AG09319 (cell line): ENCODE data around the gene ATP5F1B.

ENCODE experiments used
- DNase-seq: peaks from one replicate; pipeline ENCODE4 v3.0.0-alpha.2; 2010; ENCODE audit warnings: low read depth; ENCODE audit errors: extremely low read depth
- CTCF ChIP-seq: IDR thresholded peaks from 2 replicates; pipeline ENCODE4 v1.5.1; 2011; ENCODE audit warnings: low read depth, mild to moderate bottlenecking, inconsistent platforms, low read length, moderate library complexity

Gene ATP5F1B

GRCh38 chr12:56628671-56629458 lies 16.9 kb downstream of the ATP5F1B start:
- DNase-seq, result peak; percentile 72
- no peak for TF ChIP-seq CTCF

- DNase-seq, result no peak
- TF ChIP-seq CTCF, result no peak
These were observed 19.1 kb downstream of the ATP5F1B start for GRCh38 chr12:56626701-56627100.

- no peak for TF ChIP-seq CTCF
- no peak for DNase-seq
These were observed 23.2 kb downstream of the ATP5F1B start for GRCh38 chr12:56622535-56622934.

GRCh38 chr12:56616925-56617324 lies 28.9 kb downstream of the ATP5F1B start:
- TF ChIP-seq CTCF, result no peak
- DNase-seq, result no peak

- no peak for DNase-seq
- TF ChIP-seq CTCF, result no peak
These were observed 29.5 kb downstream of the ATP5F1B start for GRCh38 chr12:56616244-56616643.

- no peak for TF ChIP-seq CTCF
- no peak for DNase-seq
These were observed 31.2 kb downstream of the ATP5F1B start for GRCh38 chr12:56614627-56615026.

GRCh38 chr12:56604355-56604754 lies 41.4 kb downstream of the ATP5F1B start:
- TF ChIP-seq CTCF, result no peak
- DNase-seq, result no peak
